HG03520 (cell line): Measurements from ENCODE around the gene ACIN1.

Experiments used
- ATAC-seq: cut with Tn5 transposase; IDR thresholded peaks from one replicate; pipeline ENCODE4 v1.9.1; 2021; ENCODE audit warnings: mild to moderate bottlenecking, moderate library complexity; ENCODE audit not compliant: unreplicated experiment

ACIN1 gene

DNA sequence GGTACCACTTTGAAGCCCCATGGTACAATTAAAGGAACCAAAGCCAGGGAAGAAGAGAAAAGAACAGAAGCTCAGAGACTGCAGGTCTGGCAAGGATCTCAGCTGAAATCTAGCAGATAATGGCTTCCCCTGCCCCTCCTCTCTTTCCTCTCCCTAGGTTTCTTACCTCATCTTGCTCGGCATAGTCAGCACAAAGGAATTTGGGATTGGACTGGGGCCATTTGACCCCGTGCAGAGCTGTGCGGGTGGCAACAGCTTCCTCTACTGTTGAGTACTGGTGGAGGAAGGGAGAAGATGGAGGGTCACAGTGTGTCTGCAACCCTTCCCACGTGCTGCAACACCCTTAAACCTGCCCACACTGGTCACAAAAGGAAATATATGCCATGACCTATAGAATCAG, 32.9 kb downstream of the ACIN1 start:
- ATAC-seq: no peak

- no peak for ATAC-seq
Observed at GRCh38 chr14:23060536-23061260, 34.2 kb downstream of the ACIN1 start.

DNA sequence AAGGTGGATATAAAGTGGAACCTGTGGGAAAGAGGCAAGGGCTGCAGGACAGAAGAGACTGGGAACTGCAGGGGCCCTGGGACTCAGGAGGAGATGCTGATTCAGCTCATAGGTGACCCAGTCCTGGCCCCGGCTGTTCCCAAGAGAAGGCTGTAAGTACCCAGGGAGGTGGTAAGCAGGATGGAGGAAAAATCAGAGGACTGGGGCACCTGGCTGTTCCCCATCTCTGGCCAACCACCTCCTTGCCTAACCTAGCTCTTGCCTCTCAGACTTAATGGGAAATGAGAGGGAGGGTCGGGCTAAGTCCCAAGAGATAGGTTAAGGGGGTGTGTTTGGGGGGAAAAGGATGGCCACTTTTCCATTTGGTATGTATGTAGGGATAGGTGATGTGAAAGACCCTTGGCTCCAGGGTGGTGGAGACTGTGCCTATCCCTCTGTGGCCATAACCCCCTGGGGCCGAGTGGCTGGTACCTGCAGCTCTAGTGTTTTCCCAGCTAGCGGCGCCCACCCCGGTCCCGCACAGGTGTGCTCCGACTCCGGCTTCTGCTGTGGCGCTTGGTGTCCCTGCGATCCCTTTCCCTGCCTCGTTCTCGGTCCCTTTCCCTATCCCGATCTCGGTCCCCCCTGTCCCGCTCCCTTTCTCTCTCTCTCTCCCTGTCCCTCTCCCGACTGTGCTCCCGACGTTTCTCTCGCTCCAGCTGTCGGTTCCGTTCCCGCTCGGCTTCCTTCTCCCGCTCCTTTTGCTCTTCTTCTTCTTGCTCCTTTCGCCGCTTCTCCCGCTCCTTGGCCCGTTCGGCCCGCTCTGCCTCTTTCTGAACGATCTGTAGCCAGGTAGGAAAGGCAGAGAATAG, 36.1 kb downstream of the ACIN1 start:
- no peak for ATAC-seq

GRCh38 chr14:23057757-23058653, 36.9 kb downstream of the ACIN1 start:
- ATAC-seq: peak; percentile 47

- ATAC-seq: peak; percentile 39
Observed at GRCh38 chr14:23056956-23057756, 37.8 kb downstream of the ACIN1 start, which contains the start of gene CDH24. Gene CDH24, minus strand, starts transcription at chr14:23057520. Its CDS starts 1,787 bp downstream, at chr14:23055733.

GRCh38 chr14:23056145-23056955, 38.6 kb downstream of the ACIN1 start:
- ATAC-seq: no peak

DNA sequence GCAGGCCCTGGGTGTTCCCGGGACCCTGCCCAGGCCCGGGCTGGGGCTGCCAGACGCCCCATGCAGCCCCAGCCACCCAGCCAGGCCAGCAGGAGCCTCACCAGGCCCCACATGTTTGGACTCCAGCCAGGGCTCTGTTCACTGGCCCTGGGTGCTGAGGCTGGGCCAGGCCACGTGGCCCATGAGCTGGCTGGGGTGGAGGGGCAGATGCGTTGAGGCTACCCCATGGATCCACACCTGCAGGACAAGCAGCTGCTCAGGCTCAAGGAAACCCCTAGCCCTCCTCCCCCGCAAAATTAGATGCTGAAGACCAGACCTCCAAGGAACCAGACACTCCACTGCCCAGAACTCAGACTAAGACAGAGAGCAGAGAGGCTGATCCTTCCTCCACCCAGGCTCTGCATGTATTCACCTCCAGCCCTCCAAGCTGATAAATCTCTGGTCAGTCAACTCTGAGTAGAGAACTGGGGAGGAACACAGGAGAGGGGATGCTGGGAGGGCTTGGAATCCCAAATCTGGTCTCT, 39.3 kb downstream of the ACIN1 start:
- no peak for ATAC-seq

DNA sequence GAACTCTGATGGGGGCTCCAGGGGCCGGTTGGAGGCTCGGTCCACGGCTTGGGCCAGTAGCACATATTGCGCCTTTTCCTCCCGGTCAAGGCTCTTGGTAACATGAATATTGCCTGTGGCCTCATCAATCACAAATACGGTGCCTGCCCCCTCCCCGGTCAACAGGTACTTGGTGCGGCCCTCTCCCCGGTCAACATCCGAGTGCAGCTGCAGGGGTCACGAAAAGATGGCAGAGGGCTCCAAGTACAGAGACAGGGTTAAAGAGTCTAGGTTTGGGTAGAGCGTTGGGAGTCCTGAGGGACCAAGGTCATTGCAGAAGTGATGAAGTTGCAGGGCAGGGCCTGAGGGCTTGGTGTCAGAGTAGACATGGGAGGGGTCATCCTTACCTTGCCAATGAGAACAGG, 39.8 kb downstream of the ACIN1 start:
- ATAC-seq: no peak

GRCh38 chr14:23054000-23054811, 40.7 kb downstream of the ACIN1 start:
- no peak for ATAC-seq

- no peak for ATAC-seq
Observed at GRCh38 chr14:23053426-23053825, 41.5 kb downstream of the ACIN1 start.

GRCh38 chr14:23052671-23053070, 42.3 kb downstream of the ACIN1 start:
- ATAC-seq: no peak

DNA sequence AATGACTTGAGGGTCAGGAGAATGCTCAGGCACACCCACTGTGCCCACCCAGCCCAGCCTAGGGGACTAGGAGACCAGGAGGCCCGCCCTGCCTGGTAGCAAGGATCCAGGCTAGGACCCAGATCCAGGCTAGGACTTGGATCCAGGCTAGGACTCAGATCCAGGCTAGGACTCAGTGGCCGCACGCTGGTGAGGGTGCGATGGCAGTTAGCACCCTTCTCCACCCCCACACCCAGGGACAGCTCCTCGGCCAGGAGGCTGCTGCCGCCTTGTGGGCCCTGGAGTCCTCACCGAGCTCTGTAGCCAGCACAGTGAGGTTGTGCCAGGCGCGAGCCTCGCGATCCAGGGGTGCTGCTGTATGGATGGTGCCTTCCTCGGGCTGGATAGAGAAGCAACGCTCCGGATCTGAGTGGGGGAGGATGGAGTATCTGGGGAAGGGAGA, 42.7 kb downstream of the ACIN1 start:
- no peak for ATAC-seq

- ATAC-seq: no peak
Observed at GRCh38 chr14:23051141-23052057, 43.5 kb downstream of the ACIN1 start.

DNA sequence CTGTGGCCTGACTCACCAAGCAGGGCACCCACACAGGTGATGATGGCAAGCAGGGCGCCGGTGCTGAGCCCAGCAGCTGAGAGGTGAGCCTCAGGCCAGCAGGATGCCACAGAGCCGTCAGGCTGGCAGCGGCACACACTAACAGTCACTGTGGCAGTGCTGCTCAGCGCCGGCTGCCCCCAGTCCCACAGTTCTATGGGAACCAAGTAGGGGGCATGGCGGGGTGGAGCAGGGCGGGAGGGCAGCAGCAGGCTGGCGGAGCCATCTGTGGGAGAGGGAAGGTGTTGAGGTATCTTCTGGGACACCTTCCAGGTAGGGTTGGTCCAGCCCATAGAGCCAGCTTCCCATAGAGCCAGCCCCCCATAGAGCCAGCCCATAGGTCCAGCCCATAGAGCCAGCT, 45.9 kb downstream of the ACIN1 start:
- no peak for ATAC-seq

GRCh38 chr14:23047751-23048693, 46.9 kb downstream of the ACIN1 start:
- ATAC-seq: no peak

GRCh38 chr14:23047034-23047634, 47.8 kb downstream of the ACIN1 start:
- no peak for ATAC-seq
